ENCODE results near the gene TSN. TPM values are rescaled to one million over a fixed set of nuclear protein-coding genes. Genes with fewer than 3 reads are reported as not detected.

Gene TSN
- total RNA-seq, 2 experiments from 2014 or later, result 46.6 to 68.8 TPM

DNA sequence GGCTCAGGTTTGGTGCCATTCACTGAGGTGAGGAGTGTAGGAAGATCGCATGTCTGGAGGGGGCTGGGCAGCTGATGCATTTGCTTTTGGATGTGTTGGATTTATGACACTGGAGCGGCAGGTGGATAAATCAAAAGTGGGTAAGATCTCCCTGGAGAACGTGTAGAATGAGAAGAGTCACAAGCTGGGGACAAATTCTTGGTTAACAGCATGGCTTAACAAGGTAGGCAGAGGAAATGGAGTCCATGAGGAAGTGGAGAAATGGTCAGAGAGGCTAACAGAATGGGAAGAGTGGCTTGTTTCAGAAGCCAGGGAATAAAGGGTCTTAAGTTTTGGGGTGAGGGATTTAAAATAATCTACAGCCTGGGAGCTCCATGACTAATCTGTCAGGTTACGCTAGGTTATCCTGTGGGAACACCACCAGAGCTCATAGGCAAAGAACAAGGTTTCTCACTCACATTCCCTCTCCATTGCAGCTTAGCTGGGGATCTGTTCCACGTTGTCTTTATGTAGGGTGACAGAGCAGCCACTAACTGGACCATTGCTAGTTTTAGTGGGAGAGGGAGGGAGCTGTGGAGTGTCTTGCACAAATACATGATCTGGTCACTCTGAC lies 12.8 kb downstream of the TSN start:
- no peak overlapping the region for H3K27ac Mint-ChIP-seq
- H3K27me3 Mint-ChIP-seq, result no peaks in the 10 kb centered on the region
- no peak for ATAC-seq
- CTCF ChIA-PET, result no interaction called here
- H3K4me3 Mint-ChIP-seq, result no peak overlapping the region
- H3K4me1 Mint-ChIP-seq, result no peaks in the 10 kb centered on the region
- no peaks in the 10 kb centered on the region for H3K9me3 Mint-ChIP-seq (ENCODE audit: low read depth)
- H3K36me3 Mint-ChIP-seq, result peaks cover 30% of the 10 kb centered on the region
- no peak for DNase-seq

DNA sequence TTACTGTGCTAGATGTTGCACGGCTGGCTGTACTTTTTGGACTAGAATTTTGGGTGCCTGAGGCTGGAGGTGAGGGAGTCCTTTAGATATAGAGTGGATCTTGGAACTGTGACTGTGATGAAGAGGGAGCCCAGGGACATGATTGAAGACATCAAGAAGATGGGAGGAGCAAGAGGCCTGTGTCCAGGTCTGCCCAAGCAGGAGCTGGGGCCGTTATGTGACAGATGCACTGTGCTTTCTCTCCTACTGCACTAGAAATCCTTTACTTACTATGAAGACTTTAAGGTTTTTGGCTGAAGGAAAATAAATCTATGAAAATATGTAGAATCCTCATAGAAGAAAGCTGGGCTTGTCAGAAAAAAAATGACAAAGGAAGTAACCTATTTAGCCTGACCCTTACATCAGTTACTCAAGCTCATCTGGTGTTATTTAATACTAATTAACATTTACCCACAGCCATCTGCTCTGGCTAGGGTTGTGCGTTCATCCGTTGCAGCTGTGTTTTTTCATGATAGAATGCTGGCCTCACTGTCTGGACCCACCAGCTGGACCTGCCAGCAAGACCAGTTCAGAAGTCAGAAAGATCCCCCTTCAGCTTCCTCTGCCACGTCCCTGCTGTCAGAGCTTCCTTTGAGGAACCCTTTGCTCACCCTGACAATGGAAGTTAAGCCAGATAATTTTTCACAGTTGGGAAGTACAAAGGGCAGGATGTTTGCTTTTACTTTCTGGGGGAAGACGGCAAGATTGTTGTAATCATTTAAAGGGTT lies 16.7 kb downstream of the TSN start:
- DNase-seq (no peak), ATAC-seq (no peak)
- no peaks in the 10 kb centered on the region for H3K27me3 Mint-ChIP-seq
- CTCF ChIA-PET, result no interaction called here
- H3K4me1 Mint-ChIP-seq, result peaks cover 2% of the 10 kb centered on the region
- H3K4me3 Mint-ChIP-seq, result no peak overlapping the region
- H3K9me3 Mint-ChIP-seq (ENCODE audit: low read depth), result no peaks in the 10 kb centered on the region
- H3K36me3 Mint-ChIP-seq, result peaks cover 6% of the 10 kb centered on the region
- H3K27ac Mint-ChIP-seq, result no peak overlapping the region

DNA sequence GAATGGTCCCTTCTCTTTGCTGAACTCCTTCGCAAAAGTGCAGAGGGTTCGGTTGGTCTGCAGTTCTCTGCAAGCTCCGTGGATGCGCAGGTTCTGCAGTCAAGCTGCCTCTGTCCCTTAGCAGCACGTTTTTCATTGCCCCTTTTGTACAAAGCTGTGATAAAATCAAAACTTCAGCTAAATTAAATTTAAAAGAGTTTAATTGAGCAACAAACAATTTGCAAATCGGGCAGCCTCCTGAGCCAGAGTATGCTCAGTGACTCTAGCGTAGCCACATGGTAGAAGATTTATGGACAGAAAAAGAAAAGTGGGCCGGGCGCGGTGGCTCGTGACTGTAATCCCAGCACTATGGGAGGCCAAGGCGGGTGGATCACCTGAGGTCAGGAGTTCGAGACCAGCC lies 18.8 kb downstream of the TSN start:
- H3K9me3 Mint-ChIP-seq (ENCODE audit: low read depth), result no peaks in the 10 kb centered on the region
- ATAC-seq (no peak), DNase-seq (no peak)
- no peaks in the 10 kb centered on the region for H3K36me3 Mint-ChIP-seq
- no peak overlapping the region for H3K27ac Mint-ChIP-seq
- no peaks in the 10 kb centered on the region for H3K27me3 Mint-ChIP-seq
- CTCF ChIA-PET, result no interaction called here
- H3K4me1 Mint-ChIP-seq, result peaks cover 2% of the 10 kb centered on the region
- no peak overlapping the region for H3K4me3 Mint-ChIP-seq

DNA sequence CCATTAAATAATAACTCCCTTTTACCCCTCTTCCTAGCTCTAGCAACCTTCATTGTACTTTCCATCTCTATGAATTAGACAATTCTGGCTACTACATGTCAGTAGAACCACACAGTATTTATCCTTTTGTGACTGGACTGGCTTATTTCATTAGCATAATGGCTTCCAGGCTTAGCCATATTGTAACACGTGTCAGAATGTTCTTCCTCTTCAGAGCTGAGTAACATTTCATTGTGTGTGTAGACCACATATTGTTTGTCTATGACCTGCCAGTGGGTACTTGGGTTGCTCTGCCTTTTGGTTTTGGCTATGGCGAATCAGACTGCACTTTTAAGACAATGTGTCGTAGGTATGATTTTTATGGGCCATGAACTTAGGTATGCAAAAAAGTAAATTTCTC lies 20.9 kb downstream of the TSN start:
- no peaks in the 10 kb centered on the region for H3K9me3 Mint-ChIP-seq (ENCODE audit: low read depth)
- no peaks in the 10 kb centered on the region for H3K36me3 Mint-ChIP-seq
- CTCF ChIA-PET, result no interaction called here
- no peak for DNase-seq
- no peak for ATAC-seq
- H3K27ac Mint-ChIP-seq, result no peak overlapping the region
- no peak overlapping the region for H3K4me3 Mint-ChIP-seq
- H3K27me3 Mint-ChIP-seq, result no peaks in the 10 kb centered on the region
- H3K4me1 Mint-ChIP-seq, result peaks cover 2% of the 10 kb centered on the region

DNA sequence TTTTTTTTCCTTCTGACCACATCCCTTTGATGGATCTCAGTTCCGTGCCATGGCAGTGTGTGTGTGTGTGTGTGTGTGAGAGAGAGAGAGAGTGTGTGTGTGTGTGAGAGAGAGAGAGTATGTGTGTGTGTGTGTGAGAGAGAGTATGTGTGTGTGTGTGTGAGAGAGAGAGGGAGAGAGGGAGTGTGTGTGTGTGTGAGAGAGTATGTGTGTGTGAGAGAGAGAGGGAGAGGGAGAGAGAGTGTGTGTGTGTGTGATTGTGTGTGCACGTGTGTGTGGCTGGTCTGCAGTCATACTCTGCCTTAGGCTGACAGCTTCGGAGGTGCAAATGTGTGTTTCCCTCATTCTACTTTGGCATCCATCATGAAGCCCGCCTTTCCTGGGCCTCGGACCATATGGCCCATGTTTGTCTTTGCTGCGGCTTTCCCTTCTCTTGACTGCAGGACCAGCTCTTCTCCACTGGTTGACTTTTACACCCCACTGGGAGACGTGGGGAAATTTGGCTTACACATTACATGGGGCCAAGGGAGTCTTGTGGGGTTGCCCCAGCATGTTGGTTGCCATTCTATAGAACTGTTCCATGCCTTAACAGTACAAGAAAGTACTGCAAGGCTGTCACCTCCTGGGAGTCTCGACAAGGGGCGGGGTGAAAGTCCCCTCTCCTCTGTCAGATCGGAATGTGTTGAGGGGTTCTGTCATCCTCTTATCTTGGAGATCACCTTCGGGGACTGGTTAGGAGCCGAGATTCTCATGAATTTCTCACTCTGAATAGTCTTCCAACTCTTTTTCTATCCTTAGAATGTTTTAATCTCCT lies 21.6 kb downstream of the TSN start:
- no peaks in the 10 kb centered on the region for H3K9me3 Mint-ChIP-seq (ENCODE audit: low read depth)
- no peaks in the 10 kb centered on the region for H3K36me3 Mint-ChIP-seq
- H3K27me3 Mint-ChIP-seq, result peaks cover under 1% of the 10 kb centered on the region
- H3K4me1 Mint-ChIP-seq, result peaks cover 2% of the 10 kb centered on the region
- no peak overlapping the region for H3K4me3 Mint-ChIP-seq
- ATAC-seq (no peak), DNase-seq (no peak)
- no peak overlapping the region for H3K27ac Mint-ChIP-seq
- CTCF ChIA-PET, result no interaction called here

DNA sequence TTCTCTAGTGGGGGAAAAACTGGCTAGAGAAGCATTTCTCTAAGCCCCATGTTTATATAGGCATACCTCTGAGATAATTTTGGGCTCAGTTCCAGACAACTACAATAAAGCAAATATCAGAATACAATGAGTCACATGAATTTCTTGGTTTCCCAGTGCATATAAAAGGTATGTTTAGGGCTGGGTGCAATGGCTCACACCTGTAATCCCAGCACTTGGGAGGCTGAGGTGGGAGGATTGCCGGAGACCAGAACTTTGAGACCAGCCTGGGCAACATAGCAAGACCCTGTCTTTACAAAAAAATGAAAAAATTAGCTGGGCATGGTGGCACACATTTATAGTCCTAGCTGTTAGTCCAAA lies 22.2 kb downstream of the TSN start:
- Mint-ChIP-seq H3K4me3 (no peak overlapping the region), H3K9me3 (ENCODE audit: low read depth) (no peaks in the 10 kb centered on the region), H3K36me3 (no peaks in the 10 kb centered on the region), H3K4me1 (peaks cover 2% of the 10 kb centered on the region), H3K27ac (no peak overlapping the region), H3K27me3 (peaks cover 2% of the 10 kb centered on the region)
- DNase-seq (no peak), ATAC-seq (no peak)
- CTCF ChIA-PET, result no interaction called here

DNA sequence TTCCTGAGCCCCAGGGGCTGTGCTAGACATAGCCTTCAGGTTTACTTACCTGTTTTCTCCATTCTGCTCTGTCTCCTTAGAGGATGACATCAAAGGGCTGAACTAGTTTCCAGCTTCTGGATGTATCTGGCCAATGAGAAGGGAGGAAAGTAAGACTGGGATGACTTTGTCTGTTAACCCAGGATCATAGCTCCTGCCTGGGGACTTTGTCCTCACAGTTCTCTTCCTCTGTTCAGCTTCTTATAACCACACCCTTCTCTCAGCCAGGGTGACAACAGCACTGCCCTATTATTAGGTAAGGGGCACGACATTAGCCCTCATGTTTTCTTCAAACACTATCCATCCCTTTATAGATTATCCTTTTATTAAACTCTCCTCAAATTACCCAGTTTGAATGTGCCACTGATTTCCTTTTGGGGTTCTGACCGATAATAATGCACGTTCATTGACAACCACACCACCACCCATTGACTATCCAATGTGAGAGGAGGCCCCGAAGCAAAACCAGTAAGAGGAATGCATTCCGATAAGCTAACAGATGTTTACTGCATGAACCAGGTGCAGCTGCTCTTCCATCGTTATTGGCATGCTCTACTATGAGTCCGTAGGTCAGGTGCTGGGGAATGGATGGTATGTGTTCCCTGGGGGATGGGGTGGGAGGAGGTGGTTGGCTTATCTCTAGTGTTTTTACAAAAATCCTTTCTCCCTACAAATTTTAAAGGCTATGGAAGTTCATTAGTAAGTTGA lies 23.5 kb downstream of the TSN start:
- Mint-ChIP-seq H3K9me3 (ENCODE audit: low read depth) (no peaks in the 10 kb centered on the region), H3K4me3 (no peak overlapping the region), H3K27me3 (peaks cover 11% of the 10 kb centered on the region), H3K4me1 (peaks cover 2% of the 10 kb centered on the region), H3K27ac (no peak overlapping the region), H3K36me3 (no peaks in the 10 kb centered on the region)
- no peak for ATAC-seq
- DNase-seq, result no peak
- CTCF ChIA-PET, result no interaction called here

DNA sequence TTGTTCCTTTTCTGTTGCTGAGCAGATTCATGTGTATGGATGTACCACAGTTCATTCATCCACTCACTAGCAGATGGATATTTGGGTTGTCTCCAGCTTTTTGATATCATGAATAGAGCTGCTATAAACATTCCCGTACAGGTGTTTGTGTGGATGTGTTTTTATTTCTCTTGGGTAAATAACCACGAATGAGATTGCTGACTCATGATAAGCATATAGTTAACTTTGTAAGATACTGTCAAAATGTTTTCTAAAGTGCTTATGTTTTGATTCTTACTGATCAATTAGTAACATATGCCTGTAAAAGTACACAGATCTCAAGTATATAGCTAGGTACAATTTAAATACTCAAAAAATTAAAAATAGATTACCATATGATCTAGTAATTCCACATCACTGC lies 27.7 kb downstream of the TSN start:
- Mint-ChIP-seq H3K27ac (no peak overlapping the region), H3K4me3 (no peak overlapping the region), H3K36me3 (no peaks in the 10 kb centered on the region), H3K4me1 (no peaks in the 10 kb centered on the region), H3K9me3 (ENCODE audit: low read depth) (no peaks in the 10 kb centered on the region), H3K27me3 (peaks cover 33% of the 10 kb centered on the region)
- DNase-seq (no peak), ATAC-seq (no peak)
- CTCF ChIA-PET, result no interaction called here

DNA sequence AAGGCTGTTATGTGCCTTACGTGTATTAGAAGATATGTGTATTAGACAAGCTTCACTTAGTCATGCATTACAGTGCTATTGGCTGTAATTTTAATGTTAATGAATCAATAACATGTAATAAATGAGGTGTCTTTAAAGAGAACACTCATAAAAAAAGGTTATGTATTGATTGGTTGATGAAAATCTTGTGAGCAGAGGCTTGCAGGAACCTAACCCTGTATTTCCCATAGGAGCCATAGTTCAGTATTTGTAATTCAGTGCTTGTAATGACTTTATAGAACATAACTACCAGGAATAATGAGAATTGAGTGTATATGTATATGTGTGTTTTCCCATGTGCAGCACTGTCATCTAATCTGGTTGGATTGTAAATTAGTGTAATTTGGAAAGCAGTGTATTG lies 33.2 kb downstream of the TSN start:
- CTCF ChIA-PET, result no interaction called here
- Mint-ChIP-seq H3K4me3 (no peak overlapping the region), H3K27me3 (peaks cover 49% of the 10 kb centered on the region), H3K4me1 (no peaks in the 10 kb centered on the region), H3K9me3 (ENCODE audit: low read depth) (no peaks in the 10 kb centered on the region), H3K36me3 (no peaks in the 10 kb centered on the region), H3K27ac (no peak overlapping the region)
- DNase-seq, result no peak
- no peak for ATAC-seq

DNA sequence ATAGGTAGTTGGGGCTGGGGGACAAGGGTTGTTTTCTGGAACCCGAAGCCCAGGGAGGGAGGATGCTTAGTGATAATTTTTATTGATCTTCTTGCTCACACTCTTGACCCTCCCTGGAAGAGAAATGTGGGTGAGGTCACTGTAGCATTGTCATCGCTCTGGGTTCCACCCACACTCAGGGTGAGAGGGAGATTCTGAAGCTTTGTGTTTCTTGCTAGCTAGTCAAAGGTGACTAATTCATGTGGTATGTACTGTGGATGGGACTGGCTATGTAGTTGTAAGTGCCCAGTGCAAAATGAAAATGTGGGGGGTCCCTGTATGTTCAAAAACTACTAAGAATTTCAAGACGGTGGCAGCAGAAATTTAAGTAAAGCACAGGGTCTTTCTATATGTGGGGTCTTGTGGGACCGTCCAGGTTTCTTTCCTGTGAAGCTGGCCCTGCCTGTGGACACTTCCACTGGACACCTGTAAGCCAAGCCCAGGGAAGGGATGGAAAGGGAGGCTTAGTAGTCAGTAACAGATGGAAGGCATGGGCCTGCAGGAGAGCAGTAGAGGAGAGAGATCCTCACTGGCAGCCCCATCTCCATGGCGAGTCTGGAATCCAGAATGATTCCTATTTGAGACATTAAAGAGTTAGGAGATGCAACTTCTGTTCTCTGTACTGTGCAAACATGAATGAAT lies 35.0 kb downstream of the TSN start:
- CTCF ChIA-PET, result no interaction called here
- Mint-ChIP-seq H3K27ac (no peak overlapping the region), H3K4me1 (no peaks in the 10 kb centered on the region), H3K9me3 (ENCODE audit: low read depth) (no peaks in the 10 kb centered on the region), H3K4me3 (no peak overlapping the region), H3K36me3 (no peaks in the 10 kb centered on the region), H3K27me3 (peaks cover 41% of the 10 kb centered on the region)
- ATAC-seq (no peak), DNase-seq (no peak)

DNA sequence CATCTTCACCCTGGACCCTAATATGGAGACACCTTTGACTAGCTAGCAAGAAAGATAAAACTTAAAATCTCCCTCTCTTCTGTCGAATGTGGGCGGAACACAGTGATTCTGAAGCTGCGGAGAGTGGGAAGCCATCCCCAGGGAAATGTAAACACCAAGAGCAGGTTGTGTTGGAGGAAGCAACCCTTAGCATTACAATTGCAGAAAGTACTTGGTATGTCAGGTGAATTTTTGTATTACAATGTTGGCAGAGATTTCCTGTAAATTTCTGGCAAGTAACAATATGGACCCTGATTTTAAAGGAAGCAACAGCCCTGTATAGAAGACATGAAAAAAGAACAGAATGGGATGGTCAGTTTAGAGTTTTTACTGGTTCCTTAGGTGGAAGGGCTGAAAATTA lies 35.8 kb downstream of the TSN start:
- Mint-ChIP-seq H3K9me3 (ENCODE audit: low read depth) (no peaks in the 10 kb centered on the region), H3K36me3 (no peaks in the 10 kb centered on the region), H3K4me1 (no peaks in the 10 kb centered on the region), H3K27me3 (peaks cover 34% of the 10 kb centered on the region), H3K27ac (no peak overlapping the region), H3K4me3 (no peak overlapping the region)
- ATAC-seq (no peak), DNase-seq (no peak)
- CTCF ChIA-PET, result no interaction called here

DNA sequence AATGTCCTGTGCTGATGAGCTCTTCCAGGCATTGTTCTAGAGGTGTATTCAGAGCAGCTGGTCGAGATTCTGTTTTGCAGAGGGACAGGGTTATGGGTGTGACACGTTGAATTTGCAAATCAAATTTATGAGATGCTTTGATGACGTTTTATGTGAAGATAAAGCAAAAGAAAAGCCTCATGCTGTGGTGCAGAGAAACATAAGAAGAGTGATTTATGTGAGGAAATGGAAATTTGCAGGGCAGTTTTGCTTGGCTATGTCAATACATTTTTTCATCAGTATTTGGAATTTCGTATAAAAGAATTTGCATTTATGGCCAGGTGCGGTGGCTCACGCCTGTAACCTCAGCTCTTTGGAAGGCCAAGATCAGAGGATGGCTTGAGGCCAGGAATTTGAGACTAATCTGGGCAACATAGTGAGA lies 36.4 kb downstream of the TSN start:
- H3K4me1 Mint-ChIP-seq, result no peaks in the 10 kb centered on the region
- H3K36me3 Mint-ChIP-seq, result no peaks in the 10 kb centered on the region
- H3K27ac Mint-ChIP-seq, result no peak overlapping the region
- CTCF ChIA-PET, result interaction anchor here (0.6 kb wide), 1 partner anchor 29 kb away, joined by 3 read pairs; no protein-coding TSS in a partner anchor
- ATAC-seq (no peak), DNase-seq (no peak)
- H3K9me3 Mint-ChIP-seq (ENCODE audit: low read depth), result no peaks in the 10 kb centered on the region
- peaks cover 32% of the 10 kb centered on the region for H3K27me3 Mint-ChIP-seq
- no peak overlapping the region for H3K4me3 Mint-ChIP-seq

DNA sequence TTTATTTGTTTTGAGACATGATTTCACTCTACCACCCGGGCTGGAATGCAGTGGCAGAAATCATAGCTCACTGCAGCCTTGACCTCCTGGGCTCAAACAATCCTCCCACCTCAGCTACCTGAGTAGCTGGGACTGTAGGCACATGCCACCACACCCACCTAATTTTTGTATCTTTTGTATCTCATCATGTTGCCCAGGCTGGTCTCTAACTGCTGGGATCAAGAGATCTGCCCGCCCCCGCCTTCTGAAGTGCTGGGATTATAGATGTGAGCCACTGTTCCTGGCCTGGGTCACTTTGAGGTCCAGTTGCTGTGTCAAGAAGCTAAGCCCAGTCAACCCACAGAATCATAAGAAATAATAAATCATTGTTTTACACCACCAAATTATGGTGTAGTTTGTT lies 38.4 kb downstream of the TSN start:
- ATAC-seq (no peak), DNase-seq (no peak)
- CTCF ChIA-PET, result no interaction called here
- Mint-ChIP-seq H3K27me3 (peaks cover 20% of the 10 kb centered on the region), H3K9me3 (ENCODE audit: low read depth) (no peaks in the 10 kb centered on the region), H3K36me3 (no peaks in the 10 kb centered on the region), H3K27ac (no peak overlapping the region), H3K4me1 (no peaks in the 10 kb centered on the region), H3K4me3 (no peak overlapping the region)

Data from activated CD8-positive, alpha-beta memory T cell treated with anti-CD3 and anti-CD28 coated beads, Interleukin-2, amount 10 ng/mL, durations not matched to agents 7 days and 5 days (primary cell).